Muscle of back (tissue), 11 donors: ENCODE data around the gene ZFYVE19. TPM values are rescaled to one million over a fixed set of nuclear protein-coding genes. Genes with fewer than 3 reads are reported as not detected.

Experiments used
- DNase-seq, 3 donors: peaks; one replicate each; pipeline versions ENCODE4 v3.0.0 to v3.0.0-alpha.2; 2013
- polyA plus RNA-seq, 10 donors: library from polyadenylated mRNA; unstranded; fragments of 120-200 nt; gene quantifications; one replicate each; pipeline ENCODE4 v1.2.1, GENCODE V29; 2013; ENCODE audit not compliant: insufficient read length in 10 of 10

The ZFYVE19 gene
- polyA plus RNA-seq, 10 donors, result 13.6 to 21.1 (median 18.1) TPM

- no peak for DNase-seq
These were observed 33.0 kb upstream of the ZFYVE19 start for GRCh38 chr15:40773902-40774301.

GRCh38 chr15:40775007-40775406, 31.9 kb upstream of the ZFYVE19 start:
- no peak for DNase-seq

- DNase-seq, result no peak
These were observed 31.0 kb upstream of the ZFYVE19 start for GRCh38 chr15:40775740-40776536.

GRCh38 chr15:40776537-40777141, 30.2 kb upstream of the ZFYVE19 start:
- no peak for DNase-seq

- DNase-seq, result no peak
These were observed 24.2 kb upstream of the ZFYVE19 start for GRCh38 chr15:40782609-40783227.

- no peak for DNase-seq
These were observed 21.7 kb upstream of the ZFYVE19 start for GRCh38 chr15:40785164-40785563.

- DNase-seq, result no peak
These were observed 21.1 kb upstream of the ZFYVE19 start for GRCh38 chr15:40785814-40786213.

GRCh38 chr15:40787344-40787841, 19.5 kb upstream of the ZFYVE19 start:
- no peak for DNase-seq

- no peak for DNase-seq
These were observed 18.9 kb upstream of the ZFYVE19 start for GRCh38 chr15:40787991-40788390.

- DNase-seq, result no peak
These were observed 17.8 kb upstream of the ZFYVE19 start for GRCh38 chr15:40789119-40789518.

GRCh38 chr15:40789999-40790398, 16.9 kb upstream of the ZFYVE19 start:
- DNase-seq, result no peak

- DNase-seq, result no peak
These were observed 16.2 kb upstream of the ZFYVE19 start for GRCh38 chr15:40790718-40791117.

- DNase-seq, result no peak
These were observed 14.5 kb upstream of the ZFYVE19 start for GRCh38 chr15:40792394-40792793.

GRCh38 chr15:40793216-40793989, 13.5 kb upstream of the ZFYVE19 start:
- peak in 1 of 3 donors; percentile 78 for DNase-seq

- no peak for DNase-seq
These were observed 10.8 kb upstream of the ZFYVE19 start for GRCh38 chr15:40796041-40796440.

GRCh38 chr15:40796512-40796911, 10.4 kb upstream of the ZFYVE19 start:
- no peak for DNase-seq

GRCh38 chr15:40799523-40799922, 7.4 kb upstream of the ZFYVE19 start:
- no peak for DNase-seq

- DNase-seq, result no peak
These were observed 3.8 kb upstream of the ZFYVE19 start for GRCh38 chr15:40803076-40803475.

GRCh38 chr15:40803688-40804087, 3.2 kb upstream of the ZFYVE19 start:
- no peak for DNase-seq

GRCh38 chr15:40806672-40807027, 239 bp upstream of the ZFYVE19 start:
- no peak for DNase-seq

- DNase-seq, result peak in 1 of 3 donors; percentile 17
These were observed 1.1 kb downstream of the ZFYVE19 start for GRCh38 chr15:40807888-40808461.
